ENCODE results near the gene TNIP3.

- TF ChIP-seq CTCF (conservative IDR thresholded peaks at IDR 0.05; ENCODE audit: low read depth, low read length) (no peak), RAD21 (IDR thresholded peaks at IDR 0.05; ENCODE audit: low read length) (no peak), CEBPB (IDR thresholded peaks at IDR 0.05; ENCODE audit: low read depth, low read length) (no peak), RCOR1 (IDR thresholded peaks at IDR 0.05; ENCODE audit: insufficient replicate concordance, low read length) (no peak), MXI1 (IDR thresholded peaks at IDR 0.05; ENCODE audit: borderline replicate concordance, low read depth, low read length) (no peak), POLR2A (IDR thresholded peaks at IDR 0.05; ENCODE audit: low read depth, low read length) (no peak), NFE2L2 (IDR thresholded peaks at IDR 0.05; ENCODE audit: low read depth, low read length) (no peak), MAFK (IDR thresholded peaks at IDR 0.05; ENCODE audit: low read depth, low read length) (no peak), RFX5 (IDR thresholded peaks at IDR 0.05; ENCODE audit: low read depth, low read length) (no peak), USF2 (IDR thresholded peaks at IDR 0.05; ENCODE audit: low read depth, low read length) (no peak), FOS (IDR thresholded peaks at IDR 0.05; ENCODE audit: low read depth, low read length) (no peak)
Observed at GRCh38 chr4:121165206-121165605, 1.1 kb upstream of the TNIP3 start.
